Vagina (tissue), 2 donors: ENCODE results near the gene UBP1. TPM values are rescaled to one million over a fixed set of nuclear protein-coding genes. Genes with fewer than 3 reads are reported as not detected.

Experiments
- DNase-seq, 2 donors: peaks; one replicate each; pipeline ENCODE4 v3.0.0-alpha.2; 2017; ENCODE audit errors: extremely low spot score in 2 of 2
- H3K27ac ChIP-seq: fragments of 200-600 bp; sonication (generic); one replicate; pipeline ENCODE4 v1.5.1; 2019
- H3K27me3 ChIP-seq: fragments of 200-600 bp; sonication (generic); one replicate; pipeline ENCODE4 v1.5.1; 2019
- H3K36me3 ChIP-seq, 2 donors: fragments of 200-600 bp; sonication (generic); one replicate each; pipeline ENCODE4 v1.5.1; 2017 to 2019
- H3K4me1 ChIP-seq: fragments of 200-600 bp; sonication (generic); one replicate; pipeline ENCODE4 v1.5.1; 2019
- H3K4me3 ChIP-seq, 2 donors: fragments of 200-600 bp; sonication (generic); 1 replicate in 1 of 2; 2 replicates in 1 of 2; pipeline ENCODE4 v1.5.1; 2016 to 2019
- H3K9me3 ChIP-seq: fragments of 200-600 bp; sonication (generic); one replicate; pipeline ENCODE4 v1.5.1; 2019
- POLR2A ChIP-seq, 2 donors: fragments of 450-650 bp; IDR thresholded peaks; one replicate each; pipeline ENCODE4 v1.6.1; 2017; ENCODE audit warnings: antibody characterized with exemption in 2 of 2, mild to moderate bottlenecking in 2 of 2, moderate library complexity in 2 of 2
- POLR2AphosphoS5 ChIP-seq, 2 donors: sonication (generic); formaldehyde crosslinking; IDR thresholded peaks; one replicate each; pipeline ENCODE4 v1.9.0; 2017; ENCODE audit warnings: antibody characterized with exemption in 2 of 2, mild to moderate bottlenecking in 2 of 2, low read depth in 1 of 2; ENCODE audit not compliant: insufficient read depth in 1 of 2
- intact Hi-C: fragments of 100-400 bp; cut with DNase I; formaldehyde crosslinking; loops from one replicate; pipeline ENCODE4 v1.15.1; 2023
- total RNA-seq: library from RNA; depleted of rRNA; stranded (reverse); fragments of >200 nt; gene quantifications from one replicate; pipeline ENCODE4 v1.2.3, GENCODE V29; 2016
- TF ChIP-seq, protein P1 (sequence below), 3 experiments: fragments of 450-650 bp in 2 of 3; fragments of 200-600 bp in 1 of 3; sonication (generic) in 1 of 3; IDR thresholded peaks; one replicate each; pipeline ENCODE4 v1.5.1; 2017 to 2019; ENCODE audit warnings: antibody characterized with exemption in 3 of 3, mild to moderate bottlenecking in 2 of 3, moderate library complexity in 2 of 3

UBP1 gene
- total RNA-seq, 1 donor from 2014 or later, result 52.1 TPM

- no peak for DNase-seq
- intact Hi-C loops, result no loop called here
- TF ChIP-seq, protein P1, sequence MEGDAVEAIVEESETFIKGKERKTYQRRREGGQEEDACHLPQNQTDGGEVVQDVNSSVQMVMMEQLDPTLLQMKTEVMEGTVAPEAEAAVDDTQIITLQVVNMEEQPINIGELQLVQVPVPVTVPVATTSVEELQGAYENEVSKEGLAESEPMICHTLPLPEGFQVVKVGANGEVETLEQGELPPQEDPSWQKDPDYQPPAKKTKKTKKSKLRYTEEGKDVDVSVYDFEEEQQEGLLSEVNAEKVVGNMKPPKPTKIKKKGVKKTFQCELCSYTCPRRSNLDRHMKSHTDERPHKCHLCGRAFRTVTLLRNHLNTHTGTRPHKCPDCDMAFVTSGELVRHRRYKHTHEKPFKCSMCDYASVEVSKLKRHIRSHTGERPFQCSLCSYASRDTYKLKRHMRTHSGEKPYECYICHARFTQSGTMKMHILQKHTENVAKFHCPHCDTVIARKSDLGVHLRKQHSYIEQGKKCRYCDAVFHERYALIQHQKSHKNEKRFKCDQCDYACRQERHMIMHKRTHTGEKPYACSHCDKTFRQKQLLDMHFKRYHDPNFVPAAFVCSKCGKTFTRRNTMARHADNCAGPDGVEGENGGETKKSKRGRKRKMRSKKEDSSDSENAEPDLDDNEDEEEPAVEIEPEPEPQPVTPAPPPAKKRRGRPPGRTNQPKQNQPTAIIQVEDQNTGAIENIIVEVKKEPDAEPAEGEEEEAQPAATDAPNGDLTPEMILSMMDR (IDR thresholded peaks at IDR 0.05), result no peak
- TF ChIP-seq POLR2A (IDR thresholded peaks at IDR 0.05) (no peak), POLR2AphosphoS5 (IDR thresholded peaks at IDR 0.05; ENCODE audit: insufficient read depth in 1 of 2, low read depth in 1 of 2) (no peak)
- Histone ChIP-seq H3K4me1 (no peaks in the 10 kb centered on the region), H3K27me3 (no peaks in the 10 kb centered on the region), H3K9me3 (no peaks in the 10 kb centered on the region), H3K4me3 (no peak overlapping the region), H3K27ac (no peak overlapping the region), H3K36me3 (no peaks in the 10 kb centered on the region)
Observed at GRCh38 chr3:33364060-33364459, 76.1 kb downstream of the UBP1 start.

DNA sequence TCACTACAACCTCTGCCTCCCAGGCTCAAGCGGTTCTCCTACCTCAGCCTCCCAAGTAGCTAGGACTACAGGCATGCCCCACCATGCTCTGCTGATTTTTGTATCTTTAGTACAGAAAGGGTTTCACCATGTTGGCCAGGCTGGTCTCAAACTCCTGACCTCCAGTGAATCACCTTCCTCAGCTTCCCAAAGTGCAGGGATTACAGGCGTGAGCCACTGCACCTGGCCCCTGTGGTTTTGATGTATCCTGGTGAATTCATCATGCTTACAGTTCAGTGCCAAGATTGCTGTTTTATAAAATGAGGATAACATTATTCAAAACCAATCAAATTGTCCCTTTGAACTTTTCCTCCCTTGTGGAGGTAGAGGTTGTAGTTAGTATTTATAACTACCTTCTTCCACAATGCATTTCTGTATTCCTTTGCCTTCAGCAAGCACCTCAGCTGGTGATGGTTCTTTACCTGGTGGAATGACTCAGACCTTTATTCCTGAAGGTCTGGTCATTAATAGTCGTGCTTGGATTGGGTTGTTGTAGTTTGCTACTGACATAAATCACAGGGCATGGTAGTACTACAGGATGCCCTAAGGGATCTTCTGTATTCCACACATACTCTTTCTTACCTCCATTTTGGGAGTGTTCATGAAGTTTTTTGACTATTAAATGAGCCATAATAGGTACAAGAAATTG, 76.9 kb downstream of the UBP1 start:
- no peaks in the 10 kb centered on the region for H3K9me3 ChIP-seq
- TF ChIP-seq, protein P1 (IDR thresholded peaks at IDR 0.05), result no peak
- TF ChIP-seq POLR2A (IDR thresholded peaks at IDR 0.05) (no peak), POLR2AphosphoS5 (IDR thresholded peaks at IDR 0.05; ENCODE audit: insufficient read depth in 1 of 2, low read depth in 1 of 2) (no peak)
- no peak overlapping the region for H3K27ac ChIP-seq
- intact Hi-C loops, result no loop called here
- no peaks in the 10 kb centered on the region for H3K4me1 ChIP-seq
- no peak for DNase-seq
- no peak overlapping the region for H3K4me3 ChIP-seq
- no peaks in the 10 kb centered on the region for H3K27me3 ChIP-seq
- H3K36me3 ChIP-seq, result no peaks in the 10 kb centered on the region

DNA sequence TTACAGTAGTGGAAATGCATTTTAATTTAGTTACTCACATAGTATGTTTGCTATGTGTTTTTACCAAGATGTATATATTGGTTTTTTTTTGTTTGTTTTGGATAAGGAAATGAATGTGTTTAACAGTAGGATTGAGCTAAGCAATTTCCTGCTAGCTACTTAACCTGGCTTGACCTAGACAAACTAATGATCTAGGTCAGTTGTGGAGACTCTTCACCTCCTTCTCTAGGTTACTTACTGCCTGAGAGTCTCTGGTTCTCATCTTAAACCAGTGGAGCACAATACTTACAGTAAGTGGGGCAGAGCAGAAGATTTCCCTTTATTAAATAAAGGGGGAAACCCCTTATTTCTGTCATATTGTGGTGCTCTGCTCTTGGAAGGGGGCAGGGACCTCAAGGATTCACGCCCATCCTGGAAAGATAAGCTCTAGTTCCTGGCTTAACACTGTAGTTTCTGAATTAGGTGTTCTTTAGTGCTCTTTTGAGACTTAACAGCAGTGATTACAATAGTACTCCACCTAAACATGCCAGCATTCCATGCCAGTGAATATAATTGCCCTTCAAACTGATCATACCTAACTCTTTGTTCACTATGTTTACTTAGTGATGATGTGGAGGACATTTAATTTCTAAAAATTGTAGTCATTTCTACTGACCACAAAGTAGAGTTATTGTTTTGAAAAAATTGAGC, 79.9 kb downstream of the UBP1 start:
- H3K27ac ChIP-seq, result no peak overlapping the region
- H3K9me3 ChIP-seq, result no peaks in the 10 kb centered on the region
- TF ChIP-seq POLR2A (IDR thresholded peaks at IDR 0.05) (no peak), POLR2AphosphoS5 (IDR thresholded peaks at IDR 0.05; ENCODE audit: insufficient read depth in 1 of 2, low read depth in 1 of 2) (no peak)
- TF ChIP-seq, protein P1 (IDR thresholded peaks at IDR 0.05), result no peak
- H3K27me3 ChIP-seq, result no peaks in the 10 kb centered on the region
- H3K4me1 ChIP-seq, result no peaks in the 10 kb centered on the region
- DNase-seq, result no peak
- intact Hi-C loops, result no loop called here
- no peaks in the 10 kb centered on the region for H3K36me3 ChIP-seq
- no peak overlapping the region for H3K4me3 ChIP-seq

DNA sequence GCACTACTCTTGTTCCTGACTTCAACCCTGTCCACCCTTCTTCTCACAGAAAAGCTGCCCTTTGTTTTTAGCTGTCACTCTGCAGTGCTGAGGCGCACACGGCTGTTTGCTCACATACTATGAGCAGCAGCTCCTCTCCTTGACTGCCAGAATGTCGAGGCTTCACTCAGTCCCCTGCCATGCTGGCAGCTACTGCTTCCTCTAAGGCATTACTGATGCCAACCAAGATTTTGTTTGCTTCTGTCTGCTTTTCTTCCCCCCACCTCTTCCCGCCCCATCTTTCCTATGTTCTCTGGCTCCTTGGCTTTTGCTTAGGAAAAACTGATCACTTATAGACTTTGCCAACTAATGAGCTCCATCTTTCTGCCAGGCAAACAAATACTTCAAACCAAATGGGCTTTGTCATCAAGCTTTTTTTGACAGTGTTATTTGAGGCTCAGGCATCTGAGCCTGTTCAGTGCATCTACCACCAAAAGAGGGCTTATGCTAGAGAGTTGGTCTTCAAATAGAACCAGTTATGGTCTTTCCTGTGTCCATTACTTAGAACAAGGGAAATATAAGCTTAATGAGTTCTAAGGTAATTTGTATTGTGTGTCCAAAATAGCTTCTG, 81.9 kb downstream of the UBP1 start:
- DNase-seq, result no peak
- Histone ChIP-seq H3K27me3 (no peaks in the 10 kb centered on the region), H3K27ac (no peak overlapping the region), H3K36me3 (no peaks in the 10 kb centered on the region), H3K4me1 (no peaks in the 10 kb centered on the region), H3K9me3 (no peaks in the 10 kb centered on the region), H3K4me3 (no peak overlapping the region)
- TF ChIP-seq POLR2A (IDR thresholded peaks at IDR 0.05), result no peak
- no peak for TF ChIP-seq POLR2AphosphoS5 (IDR thresholded peaks at IDR 0.05; ENCODE audit: insufficient read depth in 1 of 2, low read depth in 1 of 2)
- TF ChIP-seq, protein P1 (IDR thresholded peaks at IDR 0.05), result no peak
- intact Hi-C loops, result no loop called here

GRCh38 chr3:33355611-33356010, 84.6 kb downstream of the UBP1 start:
- Histone ChIP-seq H3K27me3 (no peaks in the 10 kb centered on the region), H3K4me1 (no peaks in the 10 kb centered on the region), H3K27ac (no peak overlapping the region), H3K9me3 (no peaks in the 10 kb centered on the region), H3K4me3 (no peak overlapping the region), H3K36me3 (no peaks in the 10 kb centered on the region)
- DNase-seq, result no peak
- intact Hi-C loops, result no loop called here
- TF ChIP-seq POLR2A (IDR thresholded peaks at IDR 0.05), result no peak
- TF ChIP-seq POLR2AphosphoS5 (IDR thresholded peaks at IDR 0.05; ENCODE audit: insufficient read depth in 1 of 2, low read depth in 1 of 2), result no peak
- TF ChIP-seq, protein P1 (IDR thresholded peaks at IDR 0.05), result no peak
